ENCODE measurements around the gene RTCA.

The RTCA gene

DNA sequence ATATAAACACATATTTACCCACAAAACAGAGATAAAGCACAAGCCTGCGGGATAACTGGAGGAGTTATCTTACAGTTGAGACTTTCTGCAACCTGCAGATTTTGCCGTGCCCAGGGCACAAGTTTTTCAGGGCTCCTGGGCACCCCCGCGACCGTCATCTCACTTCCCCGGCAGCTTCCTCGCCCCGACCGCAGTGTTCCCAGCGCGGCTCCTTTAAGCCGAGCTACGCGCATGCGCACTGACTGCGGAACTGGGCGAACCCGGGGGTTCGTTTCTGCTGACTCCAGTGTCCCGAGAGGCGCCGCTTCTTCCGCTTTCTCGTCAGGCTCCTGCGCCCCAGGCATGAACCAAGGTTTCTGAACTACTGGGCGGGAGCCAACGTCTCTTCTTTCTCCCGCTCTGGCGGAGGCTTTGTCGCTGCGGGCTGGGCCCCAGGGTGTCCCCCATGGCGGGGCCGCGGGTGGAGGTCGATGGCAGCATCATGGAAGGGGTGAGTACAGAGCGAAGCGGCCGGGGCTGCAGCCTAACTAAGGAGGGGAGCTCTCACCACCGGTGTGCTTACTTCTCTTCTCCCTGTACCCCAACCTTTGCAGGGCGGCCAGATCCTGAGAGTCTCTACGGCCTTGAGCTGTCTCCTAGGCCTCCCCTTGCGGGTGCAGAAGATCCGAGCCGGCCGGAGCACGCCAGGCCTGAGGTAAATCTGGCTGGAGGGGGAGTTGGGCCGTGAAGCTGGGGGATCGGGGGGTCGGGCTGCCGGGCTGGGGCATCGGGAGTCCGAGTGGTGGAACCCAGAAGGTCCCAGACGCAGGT lies at the start of gene RTCA:
TSS of gene RTCA (plus strand) at position 286 of the 810 bp plus-strand sequence. CDS start at position 446, 160 bp downstream.
- TF ChIP-seq, protein P1, sequence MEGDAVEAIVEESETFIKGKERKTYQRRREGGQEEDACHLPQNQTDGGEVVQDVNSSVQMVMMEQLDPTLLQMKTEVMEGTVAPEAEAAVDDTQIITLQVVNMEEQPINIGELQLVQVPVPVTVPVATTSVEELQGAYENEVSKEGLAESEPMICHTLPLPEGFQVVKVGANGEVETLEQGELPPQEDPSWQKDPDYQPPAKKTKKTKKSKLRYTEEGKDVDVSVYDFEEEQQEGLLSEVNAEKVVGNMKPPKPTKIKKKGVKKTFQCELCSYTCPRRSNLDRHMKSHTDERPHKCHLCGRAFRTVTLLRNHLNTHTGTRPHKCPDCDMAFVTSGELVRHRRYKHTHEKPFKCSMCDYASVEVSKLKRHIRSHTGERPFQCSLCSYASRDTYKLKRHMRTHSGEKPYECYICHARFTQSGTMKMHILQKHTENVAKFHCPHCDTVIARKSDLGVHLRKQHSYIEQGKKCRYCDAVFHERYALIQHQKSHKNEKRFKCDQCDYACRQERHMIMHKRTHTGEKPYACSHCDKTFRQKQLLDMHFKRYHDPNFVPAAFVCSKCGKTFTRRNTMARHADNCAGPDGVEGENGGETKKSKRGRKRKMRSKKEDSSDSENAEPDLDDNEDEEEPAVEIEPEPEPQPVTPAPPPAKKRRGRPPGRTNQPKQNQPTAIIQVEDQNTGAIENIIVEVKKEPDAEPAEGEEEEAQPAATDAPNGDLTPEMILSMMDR (IDR thresholded peaks at IDR 0.05; ENCODE audit: low read depth, low read length) = no peak
- H3K4me3 ChIP-seq (ENCODE audit: low read depth, low read length) = peak within 1 kb of the TSS; percentile 97

DNA sequence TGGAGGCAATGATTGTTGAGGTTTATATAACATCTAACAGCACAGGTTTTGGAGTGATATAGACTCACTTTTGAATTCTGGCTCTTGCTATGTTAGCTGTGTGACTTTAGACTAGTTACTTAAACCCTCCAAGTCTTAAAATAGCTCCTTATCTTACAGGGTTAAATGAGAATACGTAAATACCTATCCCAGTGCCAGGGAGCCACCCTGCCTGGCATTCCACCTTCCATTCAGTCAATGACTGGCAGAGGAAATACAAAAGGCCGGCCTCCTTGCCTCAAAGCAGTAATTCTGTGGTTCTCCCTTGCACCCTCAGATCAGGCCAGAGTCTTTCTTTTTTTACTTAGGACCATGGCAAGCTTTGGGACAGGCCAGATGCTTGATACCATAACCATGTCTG lies 48.2 kb upstream of the RTCA start:
- no peak overlapping the region for H3K4me3 ChIP-seq (ENCODE audit: low read depth, low read length)
- TF ChIP-seq, protein P1 (IDR thresholded peaks at IDR 0.05; ENCODE audit: low read depth, low read length) = no peak

DNA sequence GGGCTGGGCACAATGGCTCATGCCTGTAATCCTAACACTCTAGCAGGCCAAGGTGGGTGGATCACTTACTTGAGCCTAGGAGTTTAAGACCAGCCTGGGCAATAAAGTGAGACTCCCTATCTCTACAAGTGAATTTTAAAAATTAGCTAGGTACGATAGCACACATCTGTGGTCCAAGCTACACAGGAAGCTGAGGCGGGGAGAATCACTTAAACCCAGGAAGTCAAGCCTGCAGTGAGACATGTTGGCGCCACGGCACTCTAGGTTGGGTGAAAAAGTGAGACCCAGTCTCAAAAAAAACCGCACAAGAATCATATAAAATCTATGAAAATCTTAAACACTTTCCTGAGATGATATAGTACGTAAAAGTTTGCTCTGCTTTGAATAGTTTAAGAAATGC lies 46.6 kb upstream of the RTCA start:
- H3K4me3 ChIP-seq (ENCODE audit: low read depth, low read length) = no peak overlapping the region
- TF ChIP-seq, protein P1 (IDR thresholded peaks at IDR 0.05; ENCODE audit: low read depth, low read length) = no peak

DNA sequence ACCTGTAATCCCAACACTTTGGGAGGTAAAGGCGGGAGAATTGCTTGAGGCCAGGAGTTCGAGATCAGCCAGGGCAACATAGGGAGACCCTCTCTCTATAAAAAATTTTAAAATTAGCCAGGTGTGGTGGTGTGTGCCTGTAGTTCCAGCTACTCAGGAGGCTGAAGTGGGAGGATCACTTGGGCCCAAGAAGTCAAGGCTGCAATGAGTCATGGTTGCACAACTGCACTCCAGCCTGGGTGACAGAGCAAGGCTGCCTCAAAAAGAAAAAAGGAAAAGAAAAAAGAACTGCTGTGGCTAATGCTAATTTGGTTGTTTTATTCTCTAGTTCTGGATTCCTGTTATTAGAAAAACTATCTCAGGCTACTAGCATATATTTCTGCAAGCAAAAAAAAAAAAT lies 46.1 kb upstream of the RTCA start:
- TF ChIP-seq, protein P1 (IDR thresholded peaks at IDR 0.05; ENCODE audit: low read depth, low read length) = no peak

DNA sequence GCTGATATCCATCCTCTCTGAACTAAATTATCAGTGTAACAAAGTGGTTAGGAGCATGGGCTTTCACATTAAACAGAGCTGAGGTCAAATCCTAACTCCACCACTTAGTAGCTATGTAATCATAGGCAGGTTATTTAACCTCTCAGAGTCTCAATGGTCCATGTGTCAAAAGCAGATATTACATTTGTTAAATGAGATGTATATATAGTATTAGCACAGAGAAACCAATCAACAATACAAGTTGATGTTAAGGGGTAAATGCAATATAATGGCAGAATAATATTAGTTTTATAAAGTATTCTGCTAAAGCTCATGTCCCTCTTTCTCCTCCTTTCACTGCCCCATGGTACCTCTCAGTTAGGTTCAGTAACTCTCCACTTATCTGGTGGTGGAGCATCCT lies 43.6 kb upstream of the RTCA start:
- no peak overlapping the region for H3K4me3 ChIP-seq (ENCODE audit: low read depth, low read length)
- TF ChIP-seq, protein P1 (IDR thresholded peaks at IDR 0.05; ENCODE audit: low read depth, low read length) = no peak

More for the DNA sequence above, 46.1 kb upstream of the RTCA start:
- H3K4me3 ChIP-seq (ENCODE audit: low read depth, low read length) = no peak overlapping the region

DNA sequence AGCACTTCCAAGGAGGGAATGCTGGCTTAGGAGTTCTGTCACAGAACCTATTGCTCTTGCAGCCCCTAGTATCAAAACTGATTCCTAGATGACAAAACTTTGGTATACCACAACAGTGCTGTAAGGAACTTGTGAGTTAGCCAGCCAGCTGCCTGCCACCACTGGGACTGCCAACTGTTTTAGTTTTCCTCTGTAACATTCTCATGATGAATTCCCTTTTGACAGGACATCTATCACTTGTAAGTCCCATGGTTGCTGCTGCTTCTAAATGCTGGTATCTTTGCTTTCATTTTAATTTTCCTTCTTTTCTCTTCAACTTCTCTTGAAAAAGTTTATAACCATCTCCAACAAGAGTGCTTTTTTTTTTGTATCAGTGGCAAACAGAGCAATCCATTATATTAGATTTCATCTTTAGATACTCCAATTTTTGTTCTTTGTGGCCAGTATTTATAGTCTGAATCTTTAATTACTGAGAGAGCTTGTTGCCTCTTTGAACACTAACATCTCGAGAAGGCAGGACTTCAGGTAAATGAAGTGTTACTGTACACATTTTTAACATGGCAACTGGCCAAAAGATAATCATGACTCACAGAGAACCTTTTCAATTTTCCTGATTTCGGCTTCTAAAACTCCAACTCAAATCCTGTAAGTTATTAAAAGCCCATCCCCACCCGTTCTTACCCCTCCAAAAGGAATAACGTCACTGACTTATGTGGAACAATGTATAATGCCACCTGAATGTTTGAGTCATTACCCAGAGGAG lies 36.2 kb upstream of the RTCA start:
- no peak overlapping the region for H3K4me3 ChIP-seq (ENCODE audit: low read depth, low read length)
- TF ChIP-seq, protein P1 (IDR thresholded peaks at IDR 0.05; ENCODE audit: low read depth, low read length) = no peak

DNA sequence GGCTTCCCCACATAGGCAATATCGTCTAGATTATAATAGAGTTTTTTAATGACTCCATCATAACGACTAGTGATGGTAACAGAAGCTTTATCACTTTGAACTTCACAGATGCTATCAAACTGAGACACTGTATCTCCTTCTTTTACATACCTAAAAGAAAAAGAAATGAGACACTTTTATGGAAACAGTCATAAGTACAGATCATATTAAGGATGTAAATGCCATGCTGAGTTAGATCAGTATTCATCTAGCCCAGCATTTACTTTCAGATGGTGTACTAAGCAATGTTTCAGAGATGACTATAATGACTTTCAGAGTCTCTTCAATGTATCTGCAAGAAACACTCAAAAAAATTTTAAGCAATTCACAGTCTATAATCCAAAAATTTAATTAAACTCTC lies 35.3 kb upstream of the RTCA start:
- no peak overlapping the region for H3K4me3 ChIP-seq (ENCODE audit: low read depth, low read length)
- TF ChIP-seq, protein P1 (IDR thresholded peaks at IDR 0.05; ENCODE audit: low read depth, low read length) = no peak

Data from WI38 (cell line).